ENCODE results near the gene CREM. TPM values are rescaled to one million over a fixed set of nuclear protein-coding genes. Genes with fewer than 3 reads are reported as not detected.

CREM gene
- total and polyA plus RNA-seq, 2 donors from 2014 or later = 41.3 to 43.9 TPM

DNA sequence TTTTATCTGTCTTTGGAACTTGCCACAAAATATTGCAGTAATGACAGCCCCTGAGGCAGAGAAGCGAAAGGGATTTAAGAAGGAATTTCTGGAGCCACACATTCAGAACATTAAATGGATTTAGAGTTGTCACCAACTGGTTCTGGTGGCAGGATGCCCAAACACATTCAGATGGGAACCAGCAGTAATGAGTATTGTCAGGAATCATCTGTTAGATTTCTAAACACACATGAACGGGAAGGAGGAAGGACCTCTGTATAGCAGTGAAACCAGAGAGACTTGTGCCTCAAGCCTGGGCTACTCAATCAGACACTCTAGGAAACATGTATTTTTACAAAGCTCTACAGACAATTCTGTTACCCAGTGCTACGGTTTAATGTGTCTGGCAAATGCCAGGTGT, 105.9 kb downstream of the CREM start:
- intact Hi-C loops (cut with DNase I) = no loop called here
- FAIRE-seq (no peak), DNase-seq (no peak)
- TF ChIP-seq, protein P1, sequence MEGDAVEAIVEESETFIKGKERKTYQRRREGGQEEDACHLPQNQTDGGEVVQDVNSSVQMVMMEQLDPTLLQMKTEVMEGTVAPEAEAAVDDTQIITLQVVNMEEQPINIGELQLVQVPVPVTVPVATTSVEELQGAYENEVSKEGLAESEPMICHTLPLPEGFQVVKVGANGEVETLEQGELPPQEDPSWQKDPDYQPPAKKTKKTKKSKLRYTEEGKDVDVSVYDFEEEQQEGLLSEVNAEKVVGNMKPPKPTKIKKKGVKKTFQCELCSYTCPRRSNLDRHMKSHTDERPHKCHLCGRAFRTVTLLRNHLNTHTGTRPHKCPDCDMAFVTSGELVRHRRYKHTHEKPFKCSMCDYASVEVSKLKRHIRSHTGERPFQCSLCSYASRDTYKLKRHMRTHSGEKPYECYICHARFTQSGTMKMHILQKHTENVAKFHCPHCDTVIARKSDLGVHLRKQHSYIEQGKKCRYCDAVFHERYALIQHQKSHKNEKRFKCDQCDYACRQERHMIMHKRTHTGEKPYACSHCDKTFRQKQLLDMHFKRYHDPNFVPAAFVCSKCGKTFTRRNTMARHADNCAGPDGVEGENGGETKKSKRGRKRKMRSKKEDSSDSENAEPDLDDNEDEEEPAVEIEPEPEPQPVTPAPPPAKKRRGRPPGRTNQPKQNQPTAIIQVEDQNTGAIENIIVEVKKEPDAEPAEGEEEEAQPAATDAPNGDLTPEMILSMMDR (IDR thresholded peaks at IDR 0.05; ENCODE audit: borderline replicate concordance, extremely low read depth, insufficient read depth) = no peak
- Histone ChIP-seq H3K36me3 (ENCODE audit: control insufficient read depth in 2 of 3, insufficient read depth in 3 of 3, low read length in 3 of 3) (no peaks in the 10 kb centered on the region), H3K4me3 (ENCODE audit: low read length in 3 of 3) (no peak overlapping the region), H3K9ac (ENCODE audit: low read length in 3 of 3) (no peak overlapping the region), H3K9me3 (ENCODE audit: control insufficient read depth in 2 of 3, insufficient read depth in 1 of 3, low read length in 3 of 3) (no peaks in the 10 kb centered on the region), H3K4me1 (ENCODE audit: control insufficient read depth in 2 of 3, insufficient read depth in 2 of 3, low read depth in 1 of 3, low read length in 3 of 3) (no peaks in the 10 kb centered on the region), H3K27me3 (ENCODE audit: control insufficient read depth, insufficient read depth, low read length) (no peaks in the 10 kb centered on the region), H3K27ac (ENCODE audit: low read depth in 2 of 2, low read length in 2 of 2) (no peak overlapping the region)

DNA sequence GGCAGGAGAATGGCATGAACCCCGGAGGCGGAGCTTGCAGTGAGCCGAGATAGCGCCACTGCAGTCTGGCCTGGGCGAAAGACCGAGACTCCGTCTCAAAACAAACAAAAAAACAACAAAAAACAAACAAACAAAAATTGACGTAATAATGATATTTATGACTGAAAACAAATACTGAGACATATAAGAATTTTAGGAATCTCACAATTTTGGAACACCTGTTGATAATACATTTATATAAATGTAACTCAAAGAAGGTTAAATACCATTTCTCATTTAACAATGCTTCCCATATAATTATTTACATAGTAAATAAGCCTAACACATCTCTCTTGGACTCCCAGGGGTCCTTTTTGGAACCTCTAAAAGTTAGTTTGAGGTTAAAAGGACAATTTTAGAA, 107.4 kb downstream of the CREM start:
- TF ChIP-seq, protein P1 (IDR thresholded peaks at IDR 0.05; ENCODE audit: borderline replicate concordance, extremely low read depth, insufficient read depth) = no peak
- Histone ChIP-seq H3K4me1 (ENCODE audit: control insufficient read depth in 2 of 3, insufficient read depth in 2 of 3, low read depth in 1 of 3, low read length in 3 of 3) (no peaks in the 10 kb centered on the region), H3K4me3 (ENCODE audit: low read length in 3 of 3) (no peak overlapping the region), H3K27me3 (ENCODE audit: control insufficient read depth, insufficient read depth, low read length) (no peaks in the 10 kb centered on the region), H3K36me3 (ENCODE audit: control insufficient read depth in 2 of 3, insufficient read depth in 3 of 3, low read length in 3 of 3) (no peaks in the 10 kb centered on the region), H3K27ac (ENCODE audit: low read depth in 2 of 2, low read length in 2 of 2) (no peak overlapping the region), H3K9me3 (ENCODE audit: control insufficient read depth in 2 of 3, insufficient read depth in 1 of 3, low read length in 3 of 3) (no peaks in the 10 kb centered on the region), H3K9ac (ENCODE audit: low read length in 3 of 3) (no peak overlapping the region)
- DNase-seq (no peak), FAIRE-seq (no peak)
- intact Hi-C loops (cut with DNase I) = no loop called here

DNA sequence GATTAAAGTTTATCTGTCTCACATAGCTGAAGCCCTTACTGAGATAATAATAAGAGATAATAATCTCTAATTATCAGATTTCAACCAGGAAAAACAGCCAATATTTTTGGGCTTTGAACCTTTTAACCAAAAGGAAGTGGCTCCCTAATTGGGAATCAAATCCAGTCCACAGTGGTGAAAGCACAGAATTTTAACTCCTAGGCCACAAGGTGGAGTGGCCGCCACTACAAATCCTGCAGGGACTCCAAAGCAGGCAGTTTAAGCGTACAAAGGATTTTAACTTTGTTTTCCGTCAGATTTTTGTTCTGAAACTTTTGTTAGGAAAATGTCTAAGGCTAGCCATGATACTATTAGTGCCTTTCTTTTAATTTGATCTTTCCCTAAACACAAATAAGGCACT, 110.1 kb downstream of the CREM start:
- H3K36me3 ChIP-seq (ENCODE audit: control insufficient read depth in 2 of 3, insufficient read depth in 3 of 3, low read length in 3 of 3) = no peaks in the 10 kb centered on the region
- no peaks in the 10 kb centered on the region for H3K4me1 ChIP-seq (ENCODE audit: control insufficient read depth in 2 of 3, insufficient read depth in 2 of 3, low read depth in 1 of 3, low read length in 3 of 3)
- no peak overlapping the region for H3K27ac ChIP-seq (ENCODE audit: low read depth in 2 of 2, low read length in 2 of 2)
- intact Hi-C loops (cut with DNase I) = no loop called here
- TF ChIP-seq, protein P1 (IDR thresholded peaks at IDR 0.05; ENCODE audit: borderline replicate concordance, extremely low read depth, insufficient read depth) = peak; percentile 23
- H3K27me3 ChIP-seq (ENCODE audit: control insufficient read depth, insufficient read depth, low read length) = no peaks in the 10 kb centered on the region
- no peaks in the 10 kb centered on the region for H3K9me3 ChIP-seq (ENCODE audit: control insufficient read depth in 2 of 3, insufficient read depth in 1 of 3, low read length in 3 of 3)
- no peak overlapping the region for H3K4me3 ChIP-seq (ENCODE audit: low read length in 3 of 3)
- no peak for FAIRE-seq
- H3K9ac ChIP-seq (ENCODE audit: low read length in 3 of 3) = no peak overlapping the region
- DNase-seq = peak in 2 of 5 donors; percentile 41 to 62
